H1 (cell line): ENCODE results near the gene LRRC72. TPM values are rescaled to one million over a fixed set of nuclear protein-coding genes. Genes with fewer than 3 reads are reported as not detected.

Source experiments
- CTCF ChIA-PET: fragments of 300-600 bp; sonication (Branson Sonifier 250); formaldehyde crosslinking; loops from one replicate; lab custom pipeline; 2021; ENCODE audit not compliant: partially characterized antibody; lab: Charles Lee
- POLR2A ChIA-PET: fragments of 300-600 bp; sonication (Branson Sonifier 250); formaldehyde crosslinking; loops from one replicate; lab custom pipeline; 2021; ENCODE audit warnings: inconsistent platforms; ENCODE audit not compliant: partially characterized antibody; lab: Charles Lee
- DNase-seq, 2 experiments: peaks; one replicate each; pipeline versions ENCODE4 v3.0.0 to v3.0.0-alpha.2; 2010 to 2022; ENCODE audit warnings: low spot score in 2 of 2, low read depth in 1 of 2, mixed read lengths in 1 of 2
- FAIRE-seq: peaks from 2 replicates; lab custom pipeline; 2011; peaks lifted over from hg19 to GRCh38; lab: Jason Lieb, UNC
- H2AFZ ChIP-seq: 2 replicates; pipeline ENCODE4 v1.8.1; 2012; ENCODE audit warnings: low read length, inconsistent platforms
- H2AK5ac ChIP-seq: 2 replicates; pipeline ENCODE4 v1.6.1; 2013; ENCODE audit warnings: low read depth, low read length
- H2BK120ac ChIP-seq: replicated peaks from 2 replicates; pipeline ENCODE3; 2013; ENCODE audit warnings: low read depth, low read length, inconsistent platforms
- H2BK12ac ChIP-seq: 2 replicates; pipeline ENCODE4 v1.6.1; 2013; ENCODE audit warnings: low read depth, low read length
- H2BK15ac ChIP-seq: 2 replicates; pipeline ENCODE4 v1.6.1; 2013; ENCODE audit warnings: low read length
- H2BK20ac ChIP-seq: 2 replicates; pipeline ENCODE4 v1.6.1; 2013; ENCODE audit warnings: low read length
- H2BK5ac ChIP-seq: 2 replicates; pipeline ENCODE4 v1.6.1; 2013; ENCODE audit warnings: low read depth, low read length
- H3K14ac ChIP-seq: 2 replicates; pipeline ENCODE4 v1.6.1; 2013; ENCODE audit warnings: inconsistent platforms; ENCODE audit not compliant: insufficient read length
- H3K18ac ChIP-seq: 2 replicates; pipeline ENCODE4 v1.6.1; 2013; ENCODE audit warnings: low read length; ENCODE audit errors: extremely low read depth
- H3K23ac ChIP-seq: 2 replicates; pipeline ENCODE4 v1.6.1; 2013; ENCODE audit warnings: inconsistent platforms; ENCODE audit not compliant: insufficient read length
- H3K23me2 ChIP-seq: 2 replicates; pipeline ENCODE4 v1.6.1; 2013; ENCODE audit warnings: low read depth, low read length
- H3K27ac ChIP-seq: 2 replicates; pipeline ENCODE4 v1.6.1; 2011; ENCODE audit warnings: low read depth, low read length, inconsistent platforms
- H3K27me3 ChIP-seq, 4 experiments: replicated peaks in 1 of 4; 1 replicate in 1 of 4; 2 replicates in 3 of 4; pipeline versions ENCODE4 v1.6.1 to v1.8.1; 2011 to 2013; ENCODE audit warnings: low read length in 3 of 4, mild to moderate bottlenecking in 3 of 4, inconsistent platforms in 2 of 4, mixed read lengths in 2 of 4, moderate library complexity in 1 of 4; ENCODE audit not compliant: control insufficient read depth in 3 of 4, insufficient read depth in 3 of 4; ENCODE audit errors: extremely low read depth in 1 of 4
- H3K36me3 ChIP-seq, 4 experiments: 2 replicates each; pipeline versions ENCODE4 v1.6.1 to v1.8.1; 2011 to 2013; ENCODE audit warnings: mild to moderate bottlenecking in 4 of 4, low read length in 3 of 4, moderate library complexity in 2 of 4, control low read depth in 1 of 4, inconsistent platforms in 1 of 4; ENCODE audit not compliant: insufficient read depth in 4 of 4, control insufficient read depth in 2 of 4
- H3K4ac ChIP-seq: replicated peaks from 2 replicates; pipeline ENCODE3; 2013; ENCODE audit warnings: low read length, low read depth, mixed read lengths, inconsistent platforms; ENCODE audit not compliant: insufficient read length
- H3K4me1 ChIP-seq, 4 experiments: replicated peaks in 1 of 4; 1 replicate in 1 of 4; 2 replicates in 3 of 4; pipeline versions ENCODE4 v1.6.1 to v1.8.1; 2011 to 2013; ENCODE audit warnings: low read length in 3 of 4, inconsistent platforms in 2 of 4, mixed read lengths in 1 of 4; ENCODE audit not compliant: insufficient read depth in 4 of 4, control insufficient read depth in 3 of 4
- H3K4me2 ChIP-seq, 2 experiments: 2 replicates each; pipeline versions ENCODE4 v1.6.1 to v1.8.1; 2011 to 2013; ENCODE audit warnings: low read depth in 2 of 2, low read length in 2 of 2, control low read depth in 1 of 2, inconsistent platforms in 1 of 2, mild to moderate bottlenecking in 1 of 2; ENCODE audit not compliant: insufficient read depth in 1 of 2
- H3K4me3 ChIP-seq, 4 experiments: fragments of 200-600, 300-600 bp in 1 of 4; sonication (generic), shearing (Covaris generic), sonication (Bioruptor Twin) in 1 of 4; 2 replicates each; pipeline versions ENCODE4 v1.5.1 to v1.8.1; 2011 to 2016; ENCODE audit warnings: low read length in 4 of 4, low read depth in 3 of 4, control low read depth in 2 of 4, inconsistent platforms in 2 of 4, mild to moderate bottlenecking in 2 of 4, mixed read lengths in 1 of 4, moderate library complexity in 1 of 4; ENCODE audit not compliant: insufficient read depth in 2 of 4; ENCODE audit errors: extremely low read depth in 1 of 4
- H3K56ac ChIP-seq: replicated peaks from 2 replicates; pipeline ENCODE3; 2013; ENCODE audit warnings: low read depth, mild to moderate bottlenecking, mixed read lengths, low read length, inconsistent platforms; ENCODE audit not compliant: insufficient read length
- H3K79me1 ChIP-seq: 2 replicates; pipeline ENCODE4 v1.6.1; 2013; ENCODE audit warnings: low read depth, low read length, control low read depth
- H3K79me2 ChIP-seq, 2 experiments: 2 replicates each; pipeline versions ENCODE4 v1.6.1 to v1.8.1; 2012 to 2013; ENCODE audit warnings: low read length in 2 of 2, mild to moderate bottlenecking in 2 of 2, inconsistent platforms in 1 of 2; ENCODE audit not compliant: insufficient read depth in 2 of 2, control insufficient read depth in 1 of 2
- H3K9ac ChIP-seq, 4 experiments: replicated peaks in 1 of 4; 1 replicate in 1 of 4; 2 replicates in 3 of 4; pipeline versions ENCODE4 v1.6.1 to v1.8.1; 2011 to 2013; ENCODE audit warnings: low read depth in 3 of 4, low read length in 3 of 4, control low read depth in 2 of 4, mild to moderate bottlenecking in 2 of 4, moderate library complexity in 2 of 4, inconsistent platforms in 1 of 4; ENCODE audit errors: extremely low read depth in 1 of 4
- H3K9me3 ChIP-seq, 2 experiments: 2 replicates each; pipeline versions ENCODE4 v1.6.1 to v1.8.1; 2012 to 2013; ENCODE audit warnings: mild to moderate bottlenecking in 2 of 2, moderate library complexity in 2 of 2, control low read depth in 1 of 2, inconsistent platforms in 1 of 2, low read depth in 1 of 2, low read length in 1 of 2, mixed read lengths in 1 of 2; ENCODE audit not compliant: insufficient read depth in 2 of 2
- H4K20me1 ChIP-seq, 2 experiments: replicated peaks in 1 of 2; 2 replicates each; pipeline versions ENCODE3 to v1.8.1; 2011 to 2013; ENCODE audit warnings: inconsistent platforms in 2 of 2, low read length in 2 of 2, mild to moderate bottlenecking in 1 of 2; ENCODE audit not compliant: insufficient read depth in 2 of 2, control insufficient read depth in 1 of 2
- H4K5ac ChIP-seq: 2 replicates; pipeline ENCODE4 v1.6.1; 2013; ENCODE audit warnings: low read length, low read depth, mixed read lengths, inconsistent platforms; ENCODE audit not compliant: insufficient read length
- H4K8ac ChIP-seq: 2 replicates; pipeline ENCODE4 v1.8.0; 2013; ENCODE audit warnings: mild to moderate bottlenecking, moderate library complexity, low read length, inconsistent platforms; ENCODE audit not compliant: insufficient read depth; ENCODE audit errors: extremely low read depth
- H4K91ac ChIP-seq: replicated peaks from 2 replicates; pipeline ENCODE3; 2013; ENCODE audit warnings: low read length, mixed read lengths, inconsistent platforms; ENCODE audit not compliant: insufficient read length
- RAD21 ChIP-seq, 2 experiments: IDR thresholded peaks in 1 of 2; conservative IDR thresholded peaks in 1 of 2; 2 replicates each; pipeline ENCODE4 v1.6.1; 2011; ENCODE audit warnings: low read depth in 2 of 2, low read length in 2 of 2, improper control_type of control experiment in 1 of 2, inconsistent platforms in 1 of 2, mild to moderate bottlenecking in 1 of 2, moderate library complexity in 1 of 2
- TCF12 ChIP-seq: IDR thresholded peaks from 2 replicates; pipeline ENCODE4 v1.6.1; 2011; ENCODE audit warnings: low read depth, mild to moderate bottlenecking, low read length
- WGBS, 2 experiments: shearing (Covaris generic) in 1 of 2; methylation state at CpG; one replicate each; pipeline versions ENCODE4 v1.1.6 to v1.1.7; 2013 to 2015; ENCODE audit warnings: low lambda C conversion rate in 2 of 2, mixed read lengths in 2 of 2, inconsistent platforms in 1 of 2, low coverage in 1 of 2, missing lambda C conversion rate in 1 of 2; ENCODE audit not compliant: insufficient replicate concordance in 2 of 2, insufficient coverage in 1 of 2, insufficient read length in 1 of 2; ENCODE audit errors: extremely low coverage in 1 of 2, missing lambda C conversion rate in 1 of 2; 5-methylcytosine and 5-hydroxymethylcytosine counted together
- polyA plus RNA-seq, 7 experiments: library from polyadenylated mRNA; depleted of rRNA in 3 of 7; stranded (reverse) in 5 of 7; unstranded in 2 of 7; fragments of >200 nt in 5 of 7; fragments of 200-250 nt in 2 of 7; gene quantifications; 1 replicate in 5 of 7; 2 replicates in 1 of 7; 4 replicates in 1 of 7; pipeline versions ENCODE4 v1.2.1 to v1.2.3, GENCODE V29; 2011 to 2013; ENCODE audit warnings: missing spikeins in 2 of 7, mixed read lengths in 2 of 7
- total RNA-seq: library from RNA; stranded (reverse); fragmentation: NEBNext Ultra II Directional; extraction: Animal tissue kit (Norgen Biotek cat#: 25700); gene quantifications from 2 replicates; pipeline ENCODE4 v1.2.1, GENCODE V29; 2021

LRRC72 gene
- total and polyA plus RNA-seq, 2 of the 8 experiments (the other 6 are each of a cell fraction or from before 2014, with no cell fraction given), result not detected

DNA sequence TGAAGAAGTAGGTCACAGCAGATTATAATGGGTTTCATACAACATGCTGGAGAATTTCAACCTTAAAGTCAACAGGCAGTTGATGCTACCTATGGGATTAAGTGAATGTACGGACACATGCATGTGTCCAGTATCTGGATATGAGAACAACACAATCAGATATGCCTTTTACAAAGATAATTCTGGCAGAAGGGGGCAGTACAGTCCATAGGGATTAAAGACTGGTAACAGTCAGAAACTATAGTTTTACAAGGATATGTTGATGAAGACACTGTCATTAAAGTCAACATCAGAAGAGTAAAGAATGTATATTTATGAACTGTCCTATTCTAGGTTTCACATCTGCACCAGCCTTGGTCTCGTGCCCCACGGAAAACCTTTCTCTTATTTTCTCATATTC, 77.4 kb downstream of the LRRC72 start:
- Histone ChIP-seq H2AFZ (no peak overlapping the region), H3K23ac (no peak overlapping the region), H3K27me3 (no peaks in the 10 kb centered on the region), H3K56ac (no peak overlapping the region), H2BK20ac (no peak overlapping the region), H3K27ac (no peak overlapping the region), H4K20me1 (no peaks in the 10 kb centered on the region), H3K23me2 (no peaks in the 10 kb centered on the region), H3K79me1 (no peaks in the 10 kb centered on the region), H3K4me2 (no peak overlapping the region), H4K8ac (no peak overlapping the region), H3K79me2 (no peaks in the 10 kb centered on the region), H3K18ac (no peak overlapping the region), H3K9ac (no peak overlapping the region), H3K4ac (no peak overlapping the region), H2BK12ac (no peak overlapping the region), H2BK15ac (no peak overlapping the region), H2BK5ac (no peak overlapping the region), H3K9me3 (no peaks in the 10 kb centered on the region), H3K14ac (no peak overlapping the region), H2BK120ac (no peak overlapping the region), H3K4me3 (no peak overlapping the region), H3K36me3 (peaks cover 0 to 4% (median 0%) of the 10 kb centered on the region in 4 experiments; a peak in 1 of 8 replicates), H4K91ac (no peak overlapping the region), H3K4me1 (no peaks in the 10 kb centered on the region), H2AK5ac (no peak overlapping the region), H4K5ac (no peak overlapping the region)
- TF ChIP-seq TCF12 (no peak), RAD21 (IDR thresholded peaks at IDR 0.05 in 1 of 2, conservative IDR thresholded peaks at IDR 0.05 in 1 of 2; ENCODE audit: low read depth in 2 of 2, low read length in 2 of 2) (peak; percentile 11 to 22; a peak in 3 of 4 replicates)
- ChIA-PET CTCF (no interaction called here), POLR2A (no interaction called here)
- DNase-seq (no peak), FAIRE-seq (no peak)
- WGBS, 2 experiments, result 93% methylated on average over 3 of the region's 3 CpGs; no CpG with 5 or more reads in 1 of the 2 experiments
